Gastrocnemius medialis (tissue), 4 donors: ENCODE measurements around the gene FCMR.

ENCODE experiments used
- CTCF ChIP-seq, 5 experiments: fragments of 450-650 bp in 3 of 5; fragments of 200-600 bp in 2 of 5; sonication (generic) in 2 of 5; IDR thresholded peaks in 4 of 5; conservative IDR thresholded peaks in 1 of 5; 1 replicate in 4 of 5; 2 replicates in 1 of 5; pipeline ENCODE4 v1.5.1; 2016 to 2019; ENCODE audit warnings: antibody characterized with exemption in 5 of 5, mild to moderate bottlenecking in 3 of 5, moderate library complexity in 3 of 5
- POLR2A ChIP-seq, 2 donors: fragments of 450-650 bp; IDR thresholded peaks; one replicate each; pipeline ENCODE4 v1.6.1; 2017; ENCODE audit warnings: antibody characterized with exemption in 2 of 2, mild to moderate bottlenecking in 2 of 2, moderate library complexity in 2 of 2

- TF ChIP-seq CTCF (IDR thresholded peaks at IDR 0.05 in 4 of 5, conservative IDR thresholded peaks at IDR 0.05 in 1 of 5), result no peak
- no peak for TF ChIP-seq POLR2A (IDR thresholded peaks at IDR 0.05)
Measured at GRCh38 chr1:206946261-206946660, 24.5 kb upstream of the FCMR start, which contains the start of gene PIGR.
